A204.1 (cell line): Measurements from ENCODE around the gene SPEF2.

Experiments
- FAIRE-seq: peaks from 2 replicates; lab custom pipeline; 2012; peaks lifted over from hg19 to GRCh38; lab: Jason Lieb, UNC

The SPEF2 gene

GRCh38 chr5:35856765-35857351, 239.2 kb downstream of the SPEF2 start, which contains the start of gene IL7R:
Gene IL7R, plus strand, starts transcription at chr5:35856891. Its CDS starts 87 bp downstream, at chr5:35856978.
- no peak for FAIRE-seq

- no peak for FAIRE-seq
Observed at GRCh38 chr5:35857606-35858205, 240.0 kb downstream of the SPEF2 start.

GRCh38 chr5:35859101-35859661, 241.5 kb downstream of the SPEF2 start:
- no peak for FAIRE-seq

- FAIRE-seq, result no peak
Observed at GRCh38 chr5:35860686-35861085, 243.0 kb downstream of the SPEF2 start.

GRCh38 chr5:35861718-35862117, 244.1 kb downstream of the SPEF2 start:
- no peak for FAIRE-seq

- no peak for FAIRE-seq
Observed at GRCh38 chr5:35862126-35862525, 244.5 kb downstream of the SPEF2 start.

GRCh38 chr5:35863159-35863558, 245.5 kb downstream of the SPEF2 start:
- no peak for FAIRE-seq
